Nephron progenitor cell (in vitro differentiated cells): ENCODE data around the gene RND2.
"Not testable (repeated sequence)": the region's sequence is repeated elsewhere in the genome, so short reads cannot be mapped to it uniquely, and the experiment has no call there.

Experiments used
- DNase-seq: peaks from one replicate; pipeline ENCODE4 v3.0.0; 2021
- H3K27ac Mint-ChIP-seq: 2 replicates; pipeline ENCODE4 v1.8.0; 2021; ENCODE audit warnings: mild to moderate bottlenecking, moderate library complexity, mixed read lengths
- H3K27me3 Mint-ChIP-seq: 2 replicates; pipeline ENCODE4 v1.8.0; 2021; ENCODE audit warnings: mild to moderate bottlenecking, low read depth, mixed read lengths; ENCODE audit not compliant: poor library complexity
- H3K36me3 Mint-ChIP-seq: 2 replicates; pipeline ENCODE4 v1.8.0; 2021; ENCODE audit warnings: low read depth, mixed read lengths
- H3K4me1 Mint-ChIP-seq: 2 replicates; pipeline ENCODE4 v1.8.0; 2021; ENCODE audit warnings: mixed read lengths
- H3K4me3 Mint-ChIP-seq: 2 replicates; pipeline ENCODE4 v1.8.0; 2021; ENCODE audit warnings: mild to moderate bottlenecking, moderate library complexity, mixed read lengths
- H3K9me3 Mint-ChIP-seq: 2 replicates; pipeline ENCODE4 v1.8.0; 2021; ENCODE audit warnings: mild to moderate bottlenecking, moderate library complexity, mixed read lengths
- TF ChIP-seq, protein P1 (sequence below): fragments of 200-600 bp; sonication (generic); IDR thresholded peaks from 2 replicates; pipeline ENCODE4 v1.5.0; 2021; ENCODE audit warnings: antibody characterized with exemption

The RND2 gene

DNA sequence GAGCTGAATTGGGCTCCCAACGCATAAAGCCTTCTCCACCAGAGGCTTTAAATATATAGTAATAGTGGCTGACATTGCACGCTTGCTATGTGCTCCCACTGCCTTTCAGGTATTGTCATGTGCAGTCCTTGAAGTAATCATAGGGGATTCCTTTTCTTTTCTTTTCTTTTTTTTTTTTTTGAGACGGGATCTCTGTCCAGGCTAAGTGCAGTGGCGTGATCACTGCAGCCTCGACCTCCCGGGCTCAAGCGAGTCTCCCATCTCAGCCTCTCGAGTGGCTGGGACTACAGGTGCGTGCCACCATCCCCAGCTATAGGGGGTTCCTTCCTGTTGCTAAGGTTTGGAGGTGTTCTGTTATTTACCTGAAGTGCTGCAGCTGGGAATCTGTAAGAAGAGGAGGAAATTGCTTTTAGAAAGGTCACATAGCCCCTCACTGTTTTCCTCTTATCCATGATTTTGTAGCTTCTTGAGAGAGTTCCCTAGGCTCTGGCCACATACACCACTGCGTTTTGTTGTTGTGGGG is 26.0 kb upstream of the RND2 start:
- no peaks in the 10 kb centered on the region for H3K9me3 Mint-ChIP-seq
- TF ChIP-seq, protein P1, sequence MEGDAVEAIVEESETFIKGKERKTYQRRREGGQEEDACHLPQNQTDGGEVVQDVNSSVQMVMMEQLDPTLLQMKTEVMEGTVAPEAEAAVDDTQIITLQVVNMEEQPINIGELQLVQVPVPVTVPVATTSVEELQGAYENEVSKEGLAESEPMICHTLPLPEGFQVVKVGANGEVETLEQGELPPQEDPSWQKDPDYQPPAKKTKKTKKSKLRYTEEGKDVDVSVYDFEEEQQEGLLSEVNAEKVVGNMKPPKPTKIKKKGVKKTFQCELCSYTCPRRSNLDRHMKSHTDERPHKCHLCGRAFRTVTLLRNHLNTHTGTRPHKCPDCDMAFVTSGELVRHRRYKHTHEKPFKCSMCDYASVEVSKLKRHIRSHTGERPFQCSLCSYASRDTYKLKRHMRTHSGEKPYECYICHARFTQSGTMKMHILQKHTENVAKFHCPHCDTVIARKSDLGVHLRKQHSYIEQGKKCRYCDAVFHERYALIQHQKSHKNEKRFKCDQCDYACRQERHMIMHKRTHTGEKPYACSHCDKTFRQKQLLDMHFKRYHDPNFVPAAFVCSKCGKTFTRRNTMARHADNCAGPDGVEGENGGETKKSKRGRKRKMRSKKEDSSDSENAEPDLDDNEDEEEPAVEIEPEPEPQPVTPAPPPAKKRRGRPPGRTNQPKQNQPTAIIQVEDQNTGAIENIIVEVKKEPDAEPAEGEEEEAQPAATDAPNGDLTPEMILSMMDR = no peak
- no peak for DNase-seq
- no peaks in the 10 kb centered on the region for H3K27me3 Mint-ChIP-seq
- H3K4me1 Mint-ChIP-seq = peaks cover 32% of the 10 kb centered on the region
- peaks cover 44% of the 10 kb centered on the region for H3K36me3 Mint-ChIP-seq
- peak overlapping the region; percentile 100 for H3K27ac Mint-ChIP-seq
- peak overlapping the region; percentile 99 for H3K4me3 Mint-ChIP-seq

DNA sequence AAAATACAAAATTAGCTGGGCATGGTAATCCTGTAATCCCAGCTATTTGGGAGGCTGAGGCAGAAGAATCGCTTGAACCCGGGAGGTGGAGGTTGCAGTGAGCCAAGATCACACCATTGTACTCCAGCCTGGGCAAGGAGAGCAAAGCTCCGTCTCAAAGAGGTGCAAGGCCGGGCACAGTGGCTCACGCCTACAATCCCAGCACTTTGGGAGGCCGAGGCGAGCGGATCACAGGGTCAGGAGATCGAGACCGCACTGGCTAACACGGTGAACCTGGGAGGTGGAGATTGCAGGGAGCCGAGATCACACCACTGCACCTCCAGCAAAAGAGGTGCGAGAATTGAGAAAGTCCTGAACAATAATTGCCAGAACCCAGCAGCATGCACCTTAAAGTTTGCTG is 24.1 kb upstream of the RND2 start:
- not testable (repeated sequence) for DNase-seq, H3K27me3 Mint-ChIP-seq
- peak overlapping the region; percentile 81 for H3K27ac Mint-ChIP-seq

DNA sequence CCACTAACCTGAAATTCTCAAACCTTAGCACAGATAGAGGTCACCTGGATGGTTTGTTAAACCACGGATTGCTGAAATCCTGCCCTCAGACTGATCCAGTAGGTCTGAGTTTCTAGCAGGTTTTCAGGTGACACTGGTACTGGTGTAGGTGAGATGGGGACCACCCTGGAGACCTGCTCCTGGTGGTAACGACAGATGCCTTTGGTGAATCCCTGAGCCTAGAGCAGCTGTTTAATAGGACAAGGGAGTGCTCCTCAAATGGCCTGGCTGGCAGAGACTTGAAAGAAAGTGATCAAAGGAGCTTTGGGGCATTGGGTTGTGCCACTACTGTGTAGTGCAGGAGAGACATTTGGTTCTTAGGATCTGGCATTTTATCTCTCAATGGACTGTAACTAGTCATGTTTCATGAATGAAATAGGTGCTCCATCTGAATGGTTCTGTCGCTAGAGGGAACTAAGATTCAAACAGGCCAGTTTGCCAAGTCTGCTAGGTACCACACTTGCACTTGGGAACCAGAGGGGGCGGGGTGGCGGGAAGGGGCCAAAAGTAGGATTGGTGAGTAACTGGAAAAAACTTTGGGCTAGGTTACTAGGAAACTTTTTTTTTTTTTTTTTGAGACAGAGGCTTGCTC is 21.4 kb upstream of the RND2 start:
- H3K4me1 Mint-ChIP-seq = peaks cover 25% of the 10 kb centered on the region
- no peaks in the 10 kb centered on the region for H3K9me3 Mint-ChIP-seq
- DNase-seq = no peak
- TF ChIP-seq, protein P1 = no peak
- H3K36me3 Mint-ChIP-seq = peaks cover 44% of the 10 kb centered on the region
- H3K4me3 Mint-ChIP-seq = no peak overlapping the region
- no peaks in the 10 kb centered on the region for H3K27me3 Mint-ChIP-seq
- peak overlapping the region; percentile 87 for H3K27ac Mint-ChIP-seq

More for the DNA sequence above, 24.1 kb upstream of the RND2 start:
- not testable (repeated sequence) for H3K9me3 Mint-ChIP-seq, H3K4me3 Mint-ChIP-seq
- Mint-ChIP-seq H3K4me1 (peaks cover 32% of the 10 kb centered on the region), H3K36me3 (peaks cover 44% of the 10 kb centered on the region)

DNA sequence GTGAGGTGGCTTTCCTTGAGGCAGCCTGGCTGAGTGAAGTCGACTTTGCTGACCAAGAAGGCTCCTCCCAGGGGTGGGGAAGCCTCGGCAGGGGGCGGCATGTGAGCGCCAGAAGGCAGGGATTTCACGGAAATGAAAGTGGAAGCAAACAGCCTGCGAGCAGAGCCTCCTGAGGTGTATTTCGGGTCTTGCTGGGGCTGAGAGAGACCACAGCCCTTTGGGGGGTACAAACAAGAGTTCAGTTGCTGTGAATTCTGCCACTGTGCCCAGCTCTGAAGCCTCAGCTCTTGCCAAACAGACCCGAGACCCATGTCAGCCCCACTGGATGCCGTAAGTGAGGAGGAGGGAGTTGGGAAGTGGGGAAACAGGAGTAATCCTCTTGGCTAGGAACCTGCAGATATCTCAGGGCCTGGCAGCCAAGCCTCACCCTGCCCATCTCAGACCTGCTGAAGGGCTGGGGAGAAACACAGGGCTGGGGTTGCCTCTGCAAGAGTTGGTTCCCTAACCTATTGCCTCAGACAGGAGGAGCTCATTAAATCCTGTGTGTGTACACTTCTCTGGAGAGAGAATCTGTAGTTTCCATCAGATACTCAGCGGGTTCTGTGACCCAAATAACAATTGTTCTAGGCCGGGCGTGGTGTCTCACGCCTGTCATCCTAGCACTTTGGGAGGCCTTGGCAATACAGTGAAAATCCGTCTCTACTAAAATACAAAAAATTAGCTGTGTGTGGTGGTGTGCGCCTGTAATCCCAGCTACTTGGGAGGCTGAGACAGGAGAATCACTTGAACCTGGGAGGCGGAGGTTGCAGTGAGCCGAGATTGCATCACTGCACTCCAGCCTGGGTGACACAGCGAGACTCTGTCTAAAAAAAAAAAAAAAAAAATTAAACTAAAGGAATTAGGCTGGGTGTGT is 18.1 kb upstream of the RND2 start, which contains the start of gene IFI35:
Gene IFI35, plus strand, starts transcription at position 146 of the 913 bp plus-strand sequence. Its CDS starts 164 bp downstream, at position 310.
- peak within 1 kb of the TSS; percentile 86 for H3K27ac Mint-ChIP-seq
- no peaks in the 10 kb centered on the region for H3K27me3 Mint-ChIP-seq
- H3K4me1 Mint-ChIP-seq = peaks cover 9% of the 10 kb centered on the region
- H3K4me3 Mint-ChIP-seq = peak within 1 kb of the TSS; percentile 76
- DNase-seq = peak; percentile 58
- no peaks in the 10 kb centered on the region for H3K9me3 Mint-ChIP-seq
- peaks cover 24% of the 10 kb centered on the region for H3K36me3 Mint-ChIP-seq
- TF ChIP-seq, protein P1 = no peak

DNA sequence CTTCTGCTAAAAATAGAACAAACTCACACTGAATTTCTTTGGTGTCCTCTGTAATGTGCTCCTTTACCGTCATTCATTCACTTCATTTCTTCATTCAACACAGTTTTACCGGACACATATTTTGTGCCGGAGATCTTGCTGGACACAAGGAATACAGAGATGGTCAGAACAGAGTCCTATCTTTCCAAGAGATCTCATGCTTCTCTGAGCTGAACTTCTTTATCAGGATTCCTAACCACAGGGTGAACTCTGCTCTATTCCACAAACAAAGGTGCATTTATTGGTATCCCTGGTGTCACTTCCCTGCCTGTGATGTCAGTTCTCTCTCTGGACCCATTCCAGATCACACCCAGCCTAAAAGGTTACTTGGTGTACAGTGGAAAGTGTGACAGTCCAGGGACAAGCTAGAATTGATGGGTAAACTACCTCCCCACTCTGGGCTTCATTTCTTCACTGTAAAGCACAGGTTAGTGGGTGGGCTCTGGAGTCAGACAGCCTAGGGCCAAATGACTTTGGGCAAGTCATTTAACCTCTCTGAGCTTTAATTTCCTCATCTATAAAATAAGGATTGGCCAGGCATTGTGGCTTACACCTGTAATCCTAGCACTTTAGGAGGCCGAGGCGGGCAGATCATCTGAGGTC is 14.2 kb upstream of the RND2 start:
- no peaks in the 10 kb centered on the region for H3K9me3 Mint-ChIP-seq
- H3K4me1 Mint-ChIP-seq = peaks cover 41% of the 10 kb centered on the region
- H3K4me3 Mint-ChIP-seq = no peak overlapping the region
- peaks cover 6% of the 10 kb centered on the region for H3K36me3 Mint-ChIP-seq
- H3K27ac Mint-ChIP-seq = no peak overlapping the region
- no peak for DNase-seq
- no peaks in the 10 kb centered on the region for H3K27me3 Mint-ChIP-seq
- TF ChIP-seq, protein P1 = no peak
